Measurements from ENCODE around the gene DISP2.

DISP2 gene

GRCh38 chr15:40428185-40428584 lies 70.2 kb downstream of the DISP2 start:
- DNase-seq, result no peak
